HFF-Myc (cell line): ENCODE results near the gene JARID2.

Experiments used
- DNase-seq: peaks from one replicate; pipeline ENCODE4 v3.0.0-alpha.2; 2011; ENCODE audit warnings: low read depth; ENCODE audit errors: extremely low read depth
- H3K4me3 ChIP-seq: replicated peaks from 2 replicates; pipeline ENCODE4 v1.5.1; 2011; ENCODE audit warnings: low read depth, mild to moderate bottlenecking, control low read depth, low read length
- CTCF ChIP-seq: IDR thresholded peaks from 2 replicates; pipeline ENCODE4 v1.5.1; 2012; ENCODE audit warnings: mild to moderate bottlenecking, low read depth, low read length, control low read depth; ENCODE audit errors: missing control alignments

Gene JARID2

GRCh38 chr6:15386110-15386755, 140.4 kb downstream of the JARID2 start:
- no peak for DNase-seq
- H3K4me3 ChIP-seq: no peak overlapping the region
- TF ChIP-seq CTCF: no peak

GRCh38 chr6:15386756-15387112, 140.9 kb downstream of the JARID2 start:
- H3K4me3 ChIP-seq: no peak overlapping the region
- TF ChIP-seq CTCF: no peak
- DNase-seq: no peak

GRCh38 chr6:15387118-15387517, 141.2 kb downstream of the JARID2 start:
- no peak overlapping the region for H3K4me3 ChIP-seq
- no peak for DNase-seq
- no peak for TF ChIP-seq CTCF

GRCh38 chr6:15389084-15389764, 143.4 kb downstream of the JARID2 start:
- TF ChIP-seq CTCF: no peak
- DNase-seq: no peak
- H3K4me3 ChIP-seq: no peak overlapping the region

- no peak for DNase-seq
- peak; percentile 64 for TF ChIP-seq CTCF
- no peak overlapping the region for H3K4me3 ChIP-seq
These were observed 144.2 kb downstream of the JARID2 start for GRCh38 chr6:15389765-15390723.

GRCh38 chr6:15391500-15391899, 145.6 kb downstream of the JARID2 start:
- DNase-seq: no peak
- no peak for TF ChIP-seq CTCF
- H3K4me3 ChIP-seq: no peak overlapping the region
